HCT116 (cell line): Measurements from ENCODE around the gene KLHL40. TPM values are rescaled to one million over a fixed set of nuclear protein-coding genes. Genes with fewer than 3 reads are reported as not detected.
"Not testable (repeated sequence)": the region's sequence is repeated elsewhere in the genome, so short reads cannot be mapped to it uniquely, and the experiment has no call there.

Experiments used
- ATAC-seq: fragments of 200-7000 bp; cut with Tn5 transposase; 2 replicates; pipeline ENCODE4 v1.9.1; 2020; ENCODE audit warnings: mild to moderate bottlenecking, moderate library complexity
- BruUV-seq: library from RNA; stranded (reverse); fragments of 400-500 nt; replicated peaks from 2 replicates; lab custom pipeline; 2021; lab: Mats Ljungman, UMichigan
- CTCF ChIA-PET: fragments of 300-600 bp; sonication (Branson Sonifier 250); formaldehyde crosslinking; loops from one replicate; lab custom pipeline; 2021; ENCODE audit warnings: antibody characterized with exemption; lab: Charles Lee
- POLR2A ChIA-PET: fragments of 300-600, 350-600 bp; sonication (Branson Sonifier 250); formaldehyde crosslinking; loops from one replicate; lab custom pipeline; 2021; ENCODE audit warnings: antibody characterized with exemption; lab: Charles Lee
- RAD21 ChIA-PET, 2 experiments: fragments of 300-600 bp; sonication (Branson Sonifier 250); formaldehyde crosslinking; loops; one replicate each; lab custom pipeline; 2023; ENCODE audit warnings: low total read pairs in 2 of 2; ENCODE audit not compliant: uncharacterized antibody in 2 of 2, unreplicated experiment in 2 of 2, low non-redundant PET in 1 of 2; lab: Charles Lee
- DNase-seq: peaks from one replicate; pipeline ENCODE4 v3.0.0-alpha.2; 2010; ENCODE audit warnings: low read depth, low spot score
- H2AFZ ChIP-seq: fragments of 200-600 bp; shearing (Covaris generic), sonication (generic); 2 replicates; pipeline ENCODE4 v1.6.1; 2017; ENCODE audit warnings: low read depth, mixed run types, mixed read lengths, antibody characterized with exemption, low read length; ENCODE audit not compliant: poor library complexity, severe bottlenecking
- H3K27ac ChIP-seq: 2 replicates; pipeline ENCODE4 v1.5.1; 2012; ENCODE audit warnings: low read depth, low read length
- H3K27me3 ChIP-seq: fragments of 200-600 bp; sonication (generic); 2 replicates; pipeline ENCODE4 v1.6.1; 2016; ENCODE audit warnings: mixed run types, low read length, mixed read lengths; ENCODE audit not compliant: insufficient read depth
- H3K36me3 ChIP-seq, 2 experiments: fragments of 200-500 bp in 1 of 2; fragments of 200-600 bp in 1 of 2; sonication (Bioruptor generic) in 1 of 2; sonication (generic) in 1 of 2; 2 replicates each; pipeline versions ENCODE4 v1.5.1 to v1.6.1; 2014 to 2016; ENCODE audit warnings: low read length in 2 of 2, inconsistent platforms in 1 of 2, mixed read lengths in 1 of 2, mixed run types in 1 of 2; ENCODE audit not compliant: insufficient read depth in 2 of 2, control insufficient read depth in 1 of 2
- H3K4me1 ChIP-seq, 2 experiments: fragments of 200-600 bp in 1 of 2; sonication (generic) in 1 of 2; 2 replicates each; pipeline versions ENCODE4 v1.5.1 to v1.6.1; 2012 to 2017; ENCODE audit warnings: low read length in 2 of 2, inconsistent platforms in 1 of 2, mild to moderate bottlenecking in 1 of 2, mixed read lengths in 1 of 2, mixed run types in 1 of 2, moderate library complexity in 1 of 2; ENCODE audit not compliant: insufficient read depth in 2 of 2, control insufficient read depth in 1 of 2
- H3K4me2 ChIP-seq: fragments of 200-600 bp; sonication (generic); 2 replicates; pipeline ENCODE4 v1.6.1; 2017; ENCODE audit warnings: mixed run types, low read length, mixed read lengths
- H3K4me3 ChIP-seq, 2 experiments: fragments of 200-600 bp in 1 of 2; sonication (generic) in 1 of 2; replicated peaks in 1 of 2; 2 replicates each; pipeline ENCODE4 v1.5.1; 2011 to 2016; ENCODE audit warnings: low read length in 2 of 2, control low read depth in 1 of 2, low read depth in 1 of 2, mild to moderate bottlenecking in 1 of 2, mixed read lengths in 1 of 2, mixed run types in 1 of 2
- H3K79me2 ChIP-seq: fragments of 200-600 bp; sonication (generic); 2 replicates; pipeline ENCODE4 v1.6.1; 2017; ENCODE audit warnings: mild to moderate bottlenecking, mixed run types, low read length, moderate library complexity, mixed read lengths; ENCODE audit not compliant: insufficient read depth
- H3K9ac ChIP-seq: fragments of 200-600 bp; sonication (generic); 2 replicates; pipeline ENCODE4 v1.6.1; 2016; ENCODE audit warnings: low read length, mixed read lengths
- H3K9me2 ChIP-seq: fragments of 200-600 bp; sonication (generic), shearing (Covaris generic); 2 replicates; pipeline ENCODE4 v1.6.1; 2017; ENCODE audit warnings: mixed run types, mild to moderate bottlenecking, moderate library complexity; ENCODE audit not compliant: insufficient read depth
- H3K9me3 ChIP-seq, 2 experiments: fragments of 200-500 bp in 1 of 2; fragments of 200-600 bp in 1 of 2; sonication (Bioruptor generic) in 1 of 2; sonication (generic) in 1 of 2; 2 replicates each; pipeline ENCODE4 v1.6.1; 2014 to 2017; ENCODE audit warnings: low read length in 2 of 2, mixed read lengths in 2 of 2, inconsistent platforms in 1 of 2, low read depth in 1 of 2, mild to moderate bottlenecking in 1 of 2, mixed run types in 1 of 2, moderate library complexity in 1 of 2; ENCODE audit not compliant: control insufficient read depth in 1 of 2, insufficient read depth in 1 of 2
- H4K20me1 ChIP-seq: fragments of 200-600 bp; sonication (generic), shearing (Covaris generic); 2 replicates; pipeline ENCODE4 v1.6.1; 2017; ENCODE audit warnings: mixed run types, mild to moderate bottlenecking, moderate library complexity; ENCODE audit not compliant: insufficient read depth
- CEBPB ChIP-seq: IDR thresholded peaks from 2 replicates; pipeline ENCODE4 v1.6.1; 2012; ENCODE audit warnings: low read depth
- EGR1 ChIP-seq: IDR thresholded peaks from 2 replicates; pipeline ENCODE4 v1.6.1; 2012; ENCODE audit warnings: low read depth
- ELF1 ChIP-seq: IDR thresholded peaks from 2 replicates; pipeline ENCODE4 v1.6.1; 2012; ENCODE audit warnings: low read depth, borderline replicate concordance
- EZH2 ChIP-seq: fragments of 200-600 bp; sonication (generic); IDR thresholded peaks from 2 replicates; pipeline ENCODE4 v1.6.1; 2017; ENCODE audit warnings: antibody characterized with exemption, mixed run types
- FOSL1 ChIP-seq: IDR thresholded peaks from 2 replicates; pipeline ENCODE4 v1.6.1; 2012; ENCODE audit warnings: low read depth
- POLR2A ChIP-seq: IDR thresholded peaks from 2 replicates; pipeline ENCODE4 v1.7.0; 2011; ENCODE audit warnings: borderline replicate concordance; ENCODE audit not compliant: insufficient read depth, insufficient read length; ENCODE audit errors: extremely low read depth
- SRF ChIP-seq: IDR thresholded peaks from 2 replicates; pipeline ENCODE4 v1.6.1; 2012; ENCODE audit warnings: low read depth
- TCF7L2 ChIP-seq: IDR thresholded peaks from 2 replicates; pipeline ENCODE4 v1.7.0; 2011; ENCODE audit warnings: borderline replicate concordance, inconsistent platforms; ENCODE audit not compliant: insufficient read depth, insufficient read length; ENCODE audit errors: extremely low read depth
- ZBTB33 ChIP-seq: IDR thresholded peaks from 2 replicates; pipeline ENCODE4 v1.6.1; 2011; ENCODE audit warnings: mild to moderate bottlenecking, low read length, moderate library complexity; ENCODE audit not compliant: insufficient replicate concordance; ENCODE audit errors: extremely low read depth
- intact Hi-C: fragments of 100-400 bp; cut with micrococcal nuclease; formaldehyde crosslinking; loops from 2 replicates; pipeline ENCODE4 v1.10.0; 2022
- total RNA-seq: library from RNA; stranded (reverse); gene quantifications from one replicate; pipeline ENCODE4 v1.2.1, GENCODE V29; 2021; ENCODE audit not compliant: unreplicated experiment

Gene KLHL40
- total RNA-seq, 1 experiment from 2014 or later: not detected

- no peaks in the 10 kb centered on the region for H3K36me3 ChIP-seq
- TF ChIP-seq EGR1 (no peak), CEBPB (no peak)
- TF ChIP-seq, all 23 proteins: peak for 0
- no peaks in the 10 kb centered on the region for H3K4me1 ChIP-seq
- POLR2A ChIA-PET: no interaction called here
- no peak overlapping the region for H2AFZ ChIP-seq
- H3K27me3 ChIP-seq: no peaks in the 10 kb centered on the region
- BruUV-seq: no TSS peak
- no peaks in the 10 kb centered on the region for H3K9me2 ChIP-seq
- no peak for ATAC-seq
- H3K9ac ChIP-seq: no peak overlapping the region
- H4K20me1 ChIP-seq: no peaks in the 10 kb centered on the region
- no peaks in the 10 kb centered on the region for H3K9me3 ChIP-seq
- no peaks in the 10 kb centered on the region for H3K79me2 ChIP-seq
- DNase-seq: no peak
- CTCF ChIA-PET: no interaction called here
- H3K27ac ChIP-seq: no peak overlapping the region
- H3K4me2 ChIP-seq: no peak overlapping the region
- H3K4me3 ChIP-seq: no peak overlapping the region
- intact Hi-C loops: no loop called here
- RAD21 ChIA-PET: no interaction called here
These were observed 34.8 kb downstream of the KLHL40 start for GRCh38 chr3:42720126-42720525.

GRCh38 chr3:42721690-42722089 lies 36.4 kb downstream of the KLHL40 start:
- no TSS peak for BruUV-seq
- Histone ChIP-seq H3K4me2 (no peak overlapping the region), H3K4me3 (no peak overlapping the region), H2AFZ (no peak overlapping the region)
- ATAC-seq: no peak
- TF ChIP-seq TCF7L2: no peak
- TF ChIP-seq ZBTB33: no peak
- TF ChIP-seq FOSL1: no peak
- no peak for TF ChIP-seq EZH2
- TF ChIP-seq SRF: no peak
- no peak for TF ChIP-seq POLR2A
- no peak for TF ChIP-seq ELF1
- TF ChIP-seq, all 23 proteins: peak for 0
- no peaks in the 10 kb centered on the region for H3K27me3 ChIP-seq
- RAD21 ChIA-PET: no interaction called here
- no peaks in the 10 kb centered on the region for H3K9me3 ChIP-seq
- no peak for DNase-seq
- H3K4me1 ChIP-seq: no peaks in the 10 kb centered on the region
- H3K9ac ChIP-seq: no peak overlapping the region
- no peaks in the 10 kb centered on the region for H3K9me2 ChIP-seq
- POLR2A ChIA-PET: no interaction called here
- H3K27ac ChIP-seq: no peak overlapping the region
- H3K36me3 ChIP-seq: no peaks in the 10 kb centered on the region
- H3K79me2 ChIP-seq: no peaks in the 10 kb centered on the region
- H4K20me1 ChIP-seq: no peaks in the 10 kb centered on the region
- CTCF ChIA-PET: no interaction called here
- intact Hi-C loops: no loop called here

- H3K4me3 ChIP-seq, H3K27me3 ChIP-seq, H3K36me3 ChIP-seq, ATAC-seq, POLR2A ChIA-PET, H3K9me2 ChIP-seq, BruUV-seq, H3K9ac ChIP-seq, H3K4me1 ChIP-seq, RAD21 ChIA-PET, H2AFZ ChIP-seq, CTCF ChIA-PET, H3K79me2 ChIP-seq, DNase-seq, H4K20me1 ChIP-seq, H3K9me3 ChIP-seq, H3K27ac ChIP-seq, intact Hi-C loops, H3K4me2 ChIP-seq: not testable (repeated sequence)
These were observed 37.1 kb downstream of the KLHL40 start for GRCh38 chr3:42722442-42722841.
